ENCODE data around the gene TMEM18.

TMEM18 gene

DNA sequence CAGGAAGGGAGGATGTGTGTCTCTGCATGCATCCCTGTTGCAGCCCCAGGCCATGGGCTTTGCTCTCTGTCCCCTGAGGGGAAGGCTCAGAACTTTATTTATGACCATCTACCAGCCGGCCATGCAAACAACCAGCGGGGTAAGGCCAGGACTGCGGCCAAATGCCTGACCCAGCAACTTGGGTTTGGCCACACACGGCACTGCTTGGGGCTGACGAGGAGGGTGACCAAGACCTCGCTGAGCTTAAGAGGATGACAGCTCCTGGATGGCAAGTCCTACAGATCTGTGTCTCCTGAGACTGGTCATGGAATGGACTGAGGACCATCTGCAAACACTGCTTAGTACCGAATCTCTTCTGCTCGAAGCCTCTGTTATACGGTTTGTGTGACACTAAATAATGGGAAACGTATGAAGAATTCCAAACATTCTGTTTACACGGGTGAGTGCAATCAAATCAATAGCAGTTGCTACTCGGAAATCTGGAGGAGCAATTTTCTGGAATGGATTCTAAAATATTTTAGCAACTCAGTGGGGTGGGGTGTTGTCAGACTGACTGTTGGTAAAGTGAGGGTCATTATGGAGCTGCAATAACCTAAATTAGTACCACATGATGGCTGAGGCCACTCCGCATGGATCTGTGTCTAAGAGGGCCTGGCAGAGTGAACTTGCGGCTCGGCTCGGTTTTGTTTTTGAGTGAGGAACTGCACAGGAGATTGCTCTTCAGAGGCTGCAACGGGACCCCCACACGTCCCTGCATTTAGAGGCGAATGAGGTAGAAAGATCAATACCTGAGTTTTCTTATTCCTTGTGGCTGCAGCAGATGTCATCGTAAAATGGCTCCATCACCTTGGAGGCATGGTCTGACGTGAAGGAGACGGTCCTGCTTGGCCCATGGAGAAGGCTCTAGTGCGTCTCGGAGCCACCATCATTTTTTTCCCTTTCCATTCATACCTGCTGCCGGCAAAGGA is 26.6 kb downstream of the TMEM18 start:
- no peak for DNase-seq (ENCODE audit: low read depth)

DNA sequence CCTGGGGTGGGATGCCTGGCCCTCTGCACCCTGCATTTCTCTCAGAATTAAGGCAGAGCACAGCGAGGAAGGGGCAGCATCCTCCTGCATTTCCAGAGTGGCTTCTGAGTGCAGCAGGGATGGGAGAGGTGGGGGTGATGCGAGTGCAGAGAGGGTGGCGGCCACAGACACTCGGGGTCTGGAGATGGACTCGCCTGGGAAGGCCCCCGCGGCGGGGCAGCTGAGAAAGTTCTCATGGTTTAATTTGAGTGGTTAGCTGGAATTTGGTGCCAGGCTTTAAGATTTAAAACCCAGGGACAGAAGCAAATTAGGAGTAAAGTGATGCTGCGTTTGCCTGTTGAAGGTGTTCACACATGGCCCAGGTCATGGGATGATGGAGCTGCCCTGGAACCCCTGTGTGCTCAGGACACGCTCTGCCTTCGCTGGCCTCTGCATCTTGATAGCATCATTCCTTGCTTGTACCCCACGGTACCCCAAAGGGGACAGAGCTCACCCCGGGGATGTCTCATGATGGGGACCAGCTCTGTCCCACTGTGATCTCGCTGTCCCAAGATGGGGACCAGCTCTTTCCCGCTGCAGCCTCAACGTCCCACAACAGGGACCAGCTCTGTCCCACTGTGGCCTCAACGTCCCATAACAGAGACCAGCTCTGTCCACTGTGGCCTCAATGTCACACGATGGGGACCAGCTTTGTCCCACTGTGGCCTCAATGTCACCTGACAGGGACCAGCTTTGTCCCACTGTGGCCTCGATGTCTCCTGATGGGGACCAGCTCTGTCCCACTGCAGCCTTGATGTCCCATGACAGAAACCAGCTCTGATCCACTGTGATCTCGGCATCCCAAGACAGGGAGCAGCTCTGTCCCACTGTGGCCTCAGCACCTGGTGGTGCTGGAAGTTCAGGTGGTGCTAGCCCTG is 27.5 kb downstream of the TMEM18 start:
- DNase-seq (ENCODE audit: low read depth) = no peak

GRCh38 chr2:648476-649424 is 28.5 kb downstream of the TMEM18 start:
- no peak for DNase-seq (ENCODE audit: low read depth)

GRCh38 chr2:647691-648231 is 29.4 kb downstream of the TMEM18 start:
- DNase-seq (ENCODE audit: low read depth) = no peak

GRCh38 chr2:647003-647560 is 30.1 kb downstream of the TMEM18 start:
- DNase-seq (ENCODE audit: low read depth) = no peak

DNA sequence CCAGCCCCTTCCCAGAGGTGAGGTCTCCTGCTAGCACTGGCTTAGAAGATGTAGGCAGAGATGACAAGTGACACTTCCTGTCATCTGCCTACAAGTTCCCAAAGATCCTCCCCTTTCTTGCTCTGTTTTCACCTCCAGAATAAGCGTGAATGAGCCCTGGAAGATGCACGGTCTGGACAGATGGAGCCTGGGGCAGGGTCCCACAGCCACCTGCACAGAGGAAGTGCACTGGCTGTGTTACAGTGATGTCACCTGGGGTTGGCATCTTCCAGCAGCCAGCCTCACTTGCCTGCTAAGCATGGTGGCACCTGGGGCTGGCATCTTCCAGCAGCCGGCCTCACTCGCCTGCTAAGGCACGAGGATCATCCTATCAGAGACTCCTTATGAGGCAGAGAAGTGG is 32.3 kb downstream of the TMEM18 start:
- no peak for DNase-seq (ENCODE audit: low read depth)

DNA sequence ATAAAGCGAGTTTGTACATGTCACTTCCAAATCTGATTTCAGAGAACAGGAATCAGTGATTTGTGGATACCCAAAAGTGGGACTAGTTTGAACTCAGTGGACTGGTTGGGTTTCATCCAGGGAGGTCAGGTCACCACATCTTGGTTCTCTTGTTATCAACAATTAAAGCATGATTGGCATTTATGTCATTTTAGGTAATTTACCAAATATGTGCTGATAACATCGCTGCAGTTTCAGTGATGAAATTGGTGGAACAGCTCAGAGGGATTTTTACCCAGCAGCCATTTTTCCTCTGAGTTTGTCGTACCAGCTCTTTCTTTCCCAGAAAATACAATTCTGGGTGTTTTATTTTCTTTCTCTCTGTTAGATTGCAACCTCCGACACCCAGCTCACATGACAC is 33.4 kb downstream of the TMEM18 start:
- DNase-seq (ENCODE audit: low read depth) = no peak

DNA sequence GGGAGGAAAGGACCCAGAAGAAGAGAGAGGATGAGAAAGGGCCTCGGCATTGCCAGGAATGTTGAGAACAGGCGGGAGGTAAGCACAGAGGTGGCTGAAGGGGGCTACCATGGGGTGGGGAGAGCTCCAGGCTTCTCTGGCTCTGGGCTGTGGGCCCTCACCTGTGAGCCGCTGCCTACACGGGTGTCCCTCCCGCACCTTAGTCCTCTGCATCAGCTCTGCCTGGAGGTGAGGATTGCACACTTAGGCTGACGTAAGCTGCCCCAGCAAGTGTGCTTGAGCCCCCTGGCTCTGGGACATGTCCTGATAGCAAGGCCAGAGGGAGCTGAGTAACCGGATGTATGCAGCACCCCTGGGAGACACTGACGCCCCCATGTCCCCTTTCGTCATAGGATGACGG is 33.9 kb downstream of the TMEM18 start:
- no peak for DNase-seq (ENCODE audit: low read depth)

- DNase-seq (ENCODE audit: low read depth) = no peak
Measured at GRCh38 chr2:641872-642815, 35.1 kb downstream of the TMEM18 start.

GRCh38 chr2:641164-641871 is 35.9 kb downstream of the TMEM18 start:
- no peak for DNase-seq (ENCODE audit: low read depth)

DNA sequence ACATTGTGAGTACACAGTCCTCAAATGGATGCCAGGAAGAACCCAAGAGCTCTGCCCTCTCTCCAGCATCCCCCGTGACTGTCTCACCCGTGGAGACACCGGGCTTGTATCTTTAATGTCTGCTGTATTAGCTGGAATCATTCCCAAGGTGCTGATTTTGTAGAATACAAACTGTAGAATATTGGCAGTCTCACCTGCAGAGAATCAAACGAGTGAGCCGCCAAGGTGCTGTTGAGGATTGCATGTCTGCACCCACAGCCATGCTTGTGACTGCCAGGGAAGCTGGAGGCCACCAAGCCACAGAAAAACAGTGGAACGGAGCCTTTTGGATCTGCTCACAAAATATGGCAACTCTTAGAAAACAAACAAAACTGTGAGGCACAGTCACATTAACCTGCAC is 37.5 kb downstream of the TMEM18 start:
- no peak for DNase-seq (ENCODE audit: low read depth)

- no peak for DNase-seq (ENCODE audit: low read depth)
Measured at GRCh38 chr2:637804-638203, 39.4 kb downstream of the TMEM18 start.

GRCh38 chr2:637406-637776 is 39.8 kb downstream of the TMEM18 start:
- DNase-seq (ENCODE audit: low read depth) = no peak

DNA sequence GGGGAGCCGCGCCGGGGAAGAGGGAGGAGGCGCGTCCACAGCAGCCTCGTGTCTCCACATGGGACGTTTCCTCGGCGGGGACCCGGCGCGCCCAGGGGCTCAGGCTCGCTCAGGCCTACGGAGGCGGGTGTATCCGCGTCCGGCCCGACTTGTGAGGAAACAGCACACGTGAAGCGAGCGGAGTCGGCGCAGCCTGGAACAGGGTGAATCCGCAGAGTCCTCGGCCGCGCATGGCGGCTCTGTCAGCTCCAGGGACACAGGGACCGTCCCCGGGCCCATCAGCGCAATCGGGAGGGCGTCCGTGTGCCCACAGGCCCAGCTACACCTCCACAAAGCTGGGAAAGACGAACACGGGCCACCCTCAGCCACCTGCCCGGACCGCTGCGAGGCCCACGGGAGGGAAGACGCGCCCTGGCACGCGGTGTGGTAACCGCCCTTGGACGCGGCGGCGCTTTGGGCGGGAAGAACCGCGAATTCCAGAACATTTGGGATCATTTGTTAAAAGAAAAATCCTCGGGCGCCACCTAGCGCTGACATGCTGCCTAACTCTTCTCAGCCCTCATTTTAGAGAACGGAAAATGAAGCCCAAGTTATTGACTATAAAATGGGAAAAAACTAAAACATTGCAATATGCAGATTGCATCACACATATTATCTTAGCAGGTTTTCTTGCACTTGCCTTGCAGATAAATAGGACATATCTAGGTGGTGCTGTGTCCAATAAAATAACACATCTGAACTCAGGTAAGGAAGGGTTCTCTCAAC is 40.4 kb downstream of the TMEM18 start:
- peak; percentile 28 for DNase-seq (ENCODE audit: low read depth)

DNA sequence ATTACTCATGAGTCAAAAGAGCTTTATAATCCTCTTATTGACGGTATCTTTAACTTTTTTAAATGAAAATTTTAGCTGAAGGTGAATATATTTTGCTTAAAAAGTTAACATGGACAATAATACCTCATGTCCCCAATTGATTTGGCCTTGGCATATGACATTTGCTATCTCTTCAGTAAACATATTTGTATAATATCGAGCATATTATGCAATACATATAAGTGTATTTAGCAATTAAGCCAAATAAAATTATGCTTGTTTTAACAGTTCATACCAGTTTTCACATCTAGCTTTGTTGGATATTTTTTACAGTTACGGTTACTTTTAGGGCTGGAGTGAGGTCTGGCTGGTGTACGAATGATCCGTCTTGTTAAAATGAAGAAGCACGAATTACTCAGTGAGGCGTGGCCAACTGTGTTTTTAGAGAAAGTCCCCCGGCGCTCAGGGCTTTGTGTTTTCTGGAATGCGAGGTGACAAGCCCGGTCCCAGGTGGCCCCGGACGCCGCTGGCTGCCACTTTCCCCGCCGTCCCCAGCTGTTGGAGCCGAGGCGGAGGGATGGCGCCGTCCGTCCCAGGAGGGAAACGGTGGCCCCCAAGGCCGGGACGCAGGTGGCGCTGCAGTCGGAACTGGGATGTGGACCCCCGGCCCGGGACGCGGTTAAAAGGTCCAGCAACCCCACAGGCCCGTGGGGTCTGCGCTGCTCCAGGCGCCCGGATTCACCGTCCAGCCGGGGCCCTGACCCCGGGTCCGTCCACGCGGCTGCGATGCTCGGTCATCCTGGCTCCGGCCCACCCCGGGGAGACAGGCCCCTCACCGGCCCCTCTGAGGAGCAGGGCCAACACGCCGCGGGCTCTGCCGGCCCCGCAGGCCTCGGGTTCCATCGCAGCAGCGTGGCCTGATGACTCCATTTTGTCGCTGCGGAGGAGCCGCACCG is 41.3 kb downstream of the TMEM18 start:
- no peak for DNase-seq (ENCODE audit: low read depth)

DNA sequence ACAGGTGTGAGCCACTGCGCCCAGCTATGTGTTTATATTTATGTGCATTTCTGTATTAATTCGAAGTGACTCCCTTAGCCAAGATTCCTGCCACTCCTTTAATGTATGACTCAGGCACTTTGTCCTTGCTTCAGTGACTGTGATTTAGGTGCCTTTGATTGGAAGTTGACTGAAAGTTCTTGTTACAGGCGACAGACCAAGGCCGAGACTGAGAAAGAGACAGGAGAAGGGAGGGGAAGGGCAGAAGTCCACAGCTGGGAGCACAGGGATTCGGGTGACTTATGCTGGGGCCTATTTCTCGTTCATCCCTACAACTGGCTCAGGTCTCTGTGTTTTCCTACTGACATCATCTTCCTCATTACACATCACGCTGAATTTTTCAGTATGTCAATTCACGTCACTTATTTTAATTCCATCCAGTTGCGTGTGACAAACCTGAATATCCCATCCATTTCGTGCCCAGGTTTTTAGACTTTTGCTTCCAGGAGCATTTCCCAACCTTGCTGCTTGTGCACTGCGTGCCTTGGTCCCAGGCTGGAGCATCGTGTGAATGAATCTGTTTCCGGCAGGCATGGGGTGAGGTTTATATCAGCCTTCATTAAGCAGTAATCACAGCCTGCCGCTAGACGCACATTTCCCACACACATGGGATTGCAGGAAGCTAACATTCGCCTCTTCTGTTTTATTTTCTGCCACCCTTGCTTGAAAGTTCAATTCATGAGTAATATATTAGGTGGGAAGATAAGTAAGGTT is 42.4 kb downstream of the TMEM18 start:
- DNase-seq (ENCODE audit: low read depth) = no peak

GRCh38 chr2:634041-634440 is 43.2 kb downstream of the TMEM18 start:
- DNase-seq (ENCODE audit: low read depth) = no peak
